ENCODE measurements around the gene PCBP3.

- no peak for TF ChIP-seq EZH2 (IDR thresholded peaks at IDR 0.05; ENCODE audit: low read depth)
- TF ChIP-seq CTCF (conservative IDR thresholded peaks at IDR 0.05), result no peak
These were observed 36.3 kb upstream of the PCBP3 start for GRCh38 chr21:45607021-45607908.
